ENCODE data around the gene SUN3. TPM values are rescaled to one million over a fixed set of nuclear protein-coding genes. Genes with fewer than 3 reads are reported as not detected.
A peak's percentile ranks its signal among the peaks of the same experiment; 100 is the strongest.

Gene SUN3, protein sequence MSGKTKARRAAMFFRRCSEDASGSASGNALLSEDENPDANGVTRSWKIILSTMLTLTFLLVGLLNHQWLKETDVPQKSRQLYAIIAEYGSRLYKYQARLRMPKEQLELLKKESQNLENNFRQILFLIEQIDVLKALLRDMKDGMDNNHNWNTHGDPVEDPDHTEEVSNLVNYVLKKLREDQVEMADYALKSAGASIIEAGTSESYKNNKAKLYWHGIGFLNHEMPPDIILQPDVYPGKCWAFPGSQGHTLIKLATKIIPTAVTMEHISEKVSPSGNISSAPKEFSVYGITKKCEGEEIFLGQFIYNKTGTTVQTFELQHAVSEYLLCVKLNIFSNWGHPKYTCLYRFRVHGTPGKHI
- total RNA-seq, result not detected in 2 replicates

DNA sequence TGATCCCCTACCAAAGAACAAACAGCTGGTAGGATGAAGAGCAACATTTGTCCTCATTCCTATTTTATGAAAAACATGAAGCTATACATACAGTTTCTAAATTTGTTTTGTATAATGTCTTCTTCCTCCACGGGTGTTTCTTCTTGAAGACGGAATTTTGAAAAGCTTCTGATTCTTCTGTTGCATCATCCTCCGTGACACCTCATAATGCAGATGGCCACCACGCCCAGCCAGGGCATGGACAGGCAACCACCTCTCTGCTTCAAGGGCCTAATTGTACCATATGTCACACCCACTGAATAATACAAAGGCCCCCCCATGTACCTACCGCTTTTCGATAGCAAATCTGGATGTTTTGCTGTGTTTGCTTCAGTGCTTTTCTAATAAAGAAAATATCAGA is at the start of gene SUN3:
Gene SUN3, minus strand, starts transcription at position 170 of the 400 bp plus-strand sequence. Its CDS starts 169 bp downstream, at position 1.
- no peak for DNase-seq (ENCODE audit: low read depth in 2 of 2)

DNA sequence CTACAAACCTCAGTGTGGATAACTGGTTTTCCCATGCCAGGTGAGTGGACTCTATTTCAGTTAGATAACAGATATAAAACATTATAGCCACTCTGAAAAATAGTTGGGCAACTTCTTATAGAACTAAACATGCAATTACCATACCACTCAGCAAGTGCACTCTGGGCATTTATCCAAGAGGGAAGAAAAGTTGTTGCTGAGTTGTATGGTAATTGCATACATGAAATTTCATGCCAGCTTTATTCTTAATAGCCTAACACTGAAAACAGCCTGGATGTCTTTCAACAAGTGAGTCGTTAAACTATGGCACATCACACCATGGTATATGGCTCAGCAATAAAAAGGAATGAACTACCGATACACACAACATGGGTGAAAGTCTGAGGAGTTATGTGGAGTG is 49.6 kb upstream of the SUN3 start:
- no peak for DNase-seq (ENCODE audit: low read depth in 2 of 2)

DNA sequence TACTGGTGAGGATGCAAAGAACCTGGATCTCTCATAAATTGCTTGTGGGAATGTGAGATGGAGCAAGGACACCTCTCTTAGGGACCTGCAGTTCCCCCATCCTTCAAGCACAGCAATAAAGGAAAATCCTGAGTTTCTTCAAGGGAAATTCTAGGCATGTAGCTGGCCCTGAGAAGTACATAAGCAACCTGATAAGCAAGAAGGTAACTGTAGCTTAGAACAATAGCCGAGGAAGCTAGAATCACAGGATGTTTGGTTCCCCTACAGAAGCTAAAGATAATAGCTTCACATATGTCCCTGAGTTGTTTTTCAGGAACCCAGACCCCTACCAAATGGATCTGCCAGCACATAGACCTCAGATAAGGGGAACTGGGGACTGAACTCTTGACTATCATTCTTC is 48.5 kb upstream of the SUN3 start:
- DNase-seq (ENCODE audit: low read depth in 2 of 2), result no peak

DNA sequence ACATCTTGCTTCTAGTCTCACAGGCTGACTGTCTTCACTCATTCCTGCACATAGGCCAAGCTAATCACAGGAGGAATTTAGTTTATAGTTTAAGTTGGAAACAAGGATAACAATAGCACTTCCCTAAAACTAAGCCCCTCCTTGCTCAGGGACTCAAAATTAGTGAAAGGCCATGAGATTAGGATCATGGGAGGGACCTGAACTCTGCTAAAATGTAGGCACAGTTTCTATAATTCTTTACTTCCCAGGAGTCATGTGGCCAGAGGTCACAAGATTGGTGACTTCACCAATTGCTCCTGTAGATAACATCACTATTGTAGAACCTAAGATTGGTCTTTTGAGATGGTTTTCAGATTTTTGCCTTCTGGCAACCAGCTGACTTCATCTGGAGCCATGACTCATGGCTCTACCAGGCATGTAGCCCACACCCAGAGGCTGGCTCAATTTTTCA is 45.3 kb upstream of the SUN3 start:
- DNase-seq (ENCODE audit: low read depth in 2 of 2), result no peak

DNA sequence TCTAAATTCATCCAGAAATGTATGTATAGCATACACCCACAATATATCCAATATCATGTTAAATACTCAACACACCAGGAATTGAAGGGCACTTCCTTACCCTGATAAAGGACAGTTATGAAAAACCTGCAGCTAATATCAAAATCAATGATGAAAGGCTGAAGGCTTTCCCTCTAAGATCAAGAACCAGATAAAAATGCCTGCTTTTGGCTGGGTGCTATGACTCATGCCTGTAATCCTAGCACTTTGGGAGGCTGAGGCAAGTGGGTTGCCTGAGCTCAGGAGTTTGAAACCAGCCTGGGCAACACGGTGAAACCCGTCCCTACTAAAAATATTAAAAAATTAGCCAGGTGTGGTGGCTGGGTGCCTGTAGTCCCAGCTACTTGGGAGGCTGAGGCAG is 38.6 kb upstream of the SUN3 start:
- no peak for DNase-seq (ENCODE audit: low read depth in 2 of 2)

DNA sequence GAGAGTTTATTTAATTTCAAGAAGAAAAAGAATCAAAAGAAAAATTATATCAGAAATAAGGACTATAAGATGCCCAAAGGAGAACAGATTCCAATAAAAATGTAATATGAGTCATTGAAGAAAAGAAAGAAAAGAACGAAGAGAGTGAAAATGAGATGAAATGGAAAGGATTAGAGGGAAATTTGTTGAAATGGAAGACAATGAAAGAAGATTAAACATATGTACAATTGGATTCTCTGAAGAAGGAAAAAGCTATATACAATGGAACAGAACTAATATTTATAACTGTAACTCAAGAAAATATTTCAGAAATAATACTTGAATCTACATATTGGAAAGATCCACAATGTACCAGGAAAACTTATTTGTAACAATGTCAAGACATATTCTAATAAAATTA is 35.1 kb upstream of the SUN3 start:
- no peak for DNase-seq (ENCODE audit: low read depth in 2 of 2)

DNA sequence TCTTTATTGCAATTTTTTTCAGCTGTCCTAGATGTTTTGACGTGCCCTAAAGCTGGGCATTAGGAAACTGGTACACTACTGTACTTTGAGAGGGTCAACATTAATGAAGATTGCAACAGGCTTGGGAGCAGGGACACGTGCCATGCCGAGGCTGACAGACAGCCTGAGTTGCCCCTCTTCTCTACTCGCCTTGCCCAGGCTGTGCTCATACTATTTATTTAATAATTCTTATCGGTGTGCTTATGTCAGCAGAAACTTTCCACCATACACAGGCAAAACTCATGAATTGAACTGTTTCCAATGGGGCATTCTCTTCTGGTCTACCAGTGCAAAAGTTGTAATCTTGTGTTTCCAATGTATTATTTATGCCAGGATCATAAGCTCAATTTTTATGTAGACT is 30.8 kb upstream of the SUN3 start:
- no peak for DNase-seq (ENCODE audit: low read depth in 2 of 2)

DNA sequence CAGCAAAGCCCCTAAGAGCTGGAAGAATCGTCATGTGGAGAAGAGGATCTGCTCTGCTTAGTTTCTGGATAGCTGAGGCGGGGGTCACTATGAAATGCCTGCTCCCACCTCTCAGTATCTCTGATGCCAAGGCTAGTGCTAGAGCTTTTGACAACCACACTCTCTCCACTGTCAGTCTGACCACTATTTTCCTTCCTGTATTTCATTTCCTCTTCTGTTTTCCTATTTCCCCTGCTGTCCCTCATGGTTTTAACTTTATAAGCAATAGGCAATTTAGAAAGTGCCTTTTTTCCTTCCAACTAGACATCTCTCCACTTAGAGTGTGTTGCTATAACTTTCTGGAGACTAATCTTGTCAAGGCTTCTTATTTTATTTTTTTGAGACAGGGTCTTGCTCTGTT is 30.1 kb upstream of the SUN3 start:
- no peak for DNase-seq (ENCODE audit: low read depth in 2 of 2)

DNA sequence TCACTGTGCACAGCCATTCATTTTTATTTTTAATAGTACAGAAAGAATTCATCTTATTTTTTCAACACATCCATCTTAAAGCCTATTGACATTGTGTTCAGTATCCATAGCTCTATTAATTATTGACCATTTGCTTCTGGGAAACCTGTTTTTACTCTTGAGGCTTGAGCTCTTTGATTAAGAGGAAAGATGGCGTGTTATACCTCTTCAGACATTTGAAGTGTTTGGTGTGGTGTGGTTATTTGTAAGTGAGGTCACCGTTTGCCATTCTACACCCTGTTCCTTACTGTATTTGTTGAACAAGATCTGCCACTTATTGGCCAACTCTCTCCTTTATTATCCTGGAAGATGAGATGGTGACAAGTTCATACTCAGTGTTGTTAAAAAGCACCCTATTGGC is 24.8 kb upstream of the SUN3 start:
- no peak for DNase-seq (ENCODE audit: low read depth in 2 of 2)

DNA sequence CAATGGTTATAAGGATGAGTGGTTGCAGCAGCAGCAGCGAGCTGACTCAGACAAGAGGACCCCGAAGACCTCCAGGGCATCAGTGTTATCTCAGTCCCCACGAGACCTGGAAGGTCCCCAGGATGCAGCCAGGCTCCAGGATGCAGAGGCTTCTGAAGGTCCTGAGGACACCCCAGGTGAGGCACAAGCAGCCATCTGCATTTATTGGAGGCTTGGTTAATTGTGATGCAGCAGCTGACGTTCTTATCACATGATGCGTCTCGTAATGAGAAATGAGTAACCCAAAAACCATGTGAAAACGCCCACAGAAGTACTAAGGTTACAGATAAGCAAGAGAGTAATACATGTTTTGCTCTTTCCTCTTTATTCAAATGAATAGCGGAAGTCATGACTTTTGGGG is 23.8 kb upstream of the SUN3 start:
- DNase-seq (ENCODE audit: low read depth in 2 of 2), result no peak

DNA sequence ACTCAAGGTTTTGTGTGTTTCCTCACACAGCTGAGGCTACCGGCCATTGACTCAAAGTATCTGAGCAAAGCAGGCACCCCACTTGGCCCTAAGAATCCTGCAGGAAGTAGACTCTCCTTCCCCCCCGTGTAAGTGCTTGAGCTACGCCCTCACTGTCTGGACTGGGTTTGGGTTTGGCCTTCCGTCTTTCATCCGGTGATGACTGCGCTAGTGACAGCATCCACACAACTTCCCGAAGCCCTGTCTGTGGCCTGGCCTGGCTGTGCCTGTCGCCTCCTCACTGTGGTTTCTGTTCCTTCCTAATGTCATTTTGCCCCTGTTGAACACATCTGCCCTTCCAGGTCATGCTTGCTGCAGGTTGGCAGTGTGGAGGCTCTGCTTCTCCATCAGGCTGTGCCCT is 20.9 kb upstream of the SUN3 start:
- DNase-seq (ENCODE audit: low read depth in 2 of 2), result no peak

DNA sequence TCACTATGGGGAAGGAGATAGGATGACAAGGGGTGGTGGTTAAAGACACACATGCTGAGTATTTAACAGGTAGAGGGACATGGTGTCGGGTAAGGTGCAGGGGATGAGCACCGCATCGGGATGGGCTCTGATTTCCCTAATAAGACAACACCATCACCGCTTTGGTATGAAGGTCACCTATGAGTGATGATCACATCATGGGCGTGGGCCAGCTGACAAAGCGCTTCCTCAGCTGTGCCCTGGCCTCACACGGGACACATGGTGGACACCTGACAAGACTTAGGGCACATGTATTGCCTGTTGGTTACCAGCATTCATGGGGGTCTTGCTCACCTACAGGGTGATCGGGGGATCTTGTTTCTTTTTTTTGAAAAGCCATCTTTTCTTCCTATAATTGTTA is 19.2 kb upstream of the SUN3 start:
- no peak for DNase-seq (ENCODE audit: low read depth in 2 of 2)

DNA sequence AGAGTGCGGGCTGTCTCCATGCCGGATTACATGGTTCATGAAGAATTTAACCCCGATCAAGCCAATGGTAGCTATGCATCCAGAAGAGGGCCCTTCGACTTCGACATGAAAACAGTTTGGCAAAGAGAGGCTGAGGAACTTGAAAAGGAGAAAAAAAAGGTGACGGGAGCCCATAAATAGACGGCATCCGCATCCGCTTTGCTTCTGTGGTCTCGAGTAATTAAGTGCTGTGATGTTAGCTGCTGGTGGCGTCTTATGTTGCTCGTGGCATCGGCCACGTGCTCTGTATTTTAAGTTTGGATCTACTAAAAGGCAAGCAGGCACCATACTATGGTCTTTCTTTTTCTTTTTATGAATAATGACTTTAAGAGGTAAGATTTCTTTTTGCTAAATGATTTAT is 17.6 kb upstream of the SUN3 start:
- DNase-seq (ENCODE audit: low read depth in 2 of 2), result no peak

DNA sequence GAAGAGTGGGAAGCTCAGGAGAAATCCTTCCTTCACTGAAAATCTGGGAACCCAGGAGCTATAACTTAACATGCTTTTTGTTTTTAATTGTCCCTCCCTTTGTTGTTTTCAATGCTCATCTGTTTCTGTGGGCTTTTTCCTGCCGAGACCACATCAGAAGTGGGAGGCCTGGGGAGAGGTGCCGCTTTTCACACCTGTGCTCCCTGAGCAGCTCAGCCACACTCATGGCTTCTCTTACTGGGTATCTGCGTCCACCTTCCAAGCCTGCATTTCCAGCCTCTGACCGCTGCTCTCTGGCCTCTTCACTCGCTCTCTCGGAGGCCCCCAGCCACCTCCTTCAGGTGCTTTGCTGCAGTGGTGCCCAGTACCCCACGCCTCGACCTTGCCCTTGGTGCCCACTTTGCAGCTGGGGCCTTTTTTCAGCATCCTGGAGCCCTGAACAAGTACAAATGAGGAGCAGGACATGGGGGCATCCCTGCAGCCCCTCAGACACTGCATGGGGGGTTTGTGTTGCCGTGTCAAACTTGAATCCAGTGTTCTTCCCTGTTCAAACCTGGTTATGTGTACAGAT is 16.4 kb upstream of the SUN3 start:
- DNase-seq (ENCODE audit: low read depth in 2 of 2), result no peak

DNA sequence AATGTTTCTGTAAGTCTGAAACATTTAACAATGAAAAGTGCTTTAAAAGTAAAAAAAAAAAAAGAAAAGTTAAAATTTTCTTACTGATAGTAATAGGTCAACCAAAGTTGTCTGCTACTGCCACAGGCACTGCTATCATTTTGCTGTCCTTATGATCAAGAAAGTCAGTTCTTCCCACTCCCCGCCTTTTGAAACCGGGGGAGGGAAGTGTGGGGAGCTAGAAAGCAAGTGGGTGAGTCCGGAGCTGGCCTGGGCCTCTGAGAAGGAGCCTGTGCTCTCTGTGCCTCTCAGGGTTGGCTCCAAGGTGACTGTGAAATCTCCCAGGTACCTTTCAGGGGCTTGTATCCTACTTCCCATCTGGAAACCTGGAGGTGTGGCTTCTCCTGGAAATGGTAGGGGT is 13.7 kb upstream of the SUN3 start:
- no peak for DNase-seq (ENCODE audit: low read depth in 2 of 2)

DNA sequence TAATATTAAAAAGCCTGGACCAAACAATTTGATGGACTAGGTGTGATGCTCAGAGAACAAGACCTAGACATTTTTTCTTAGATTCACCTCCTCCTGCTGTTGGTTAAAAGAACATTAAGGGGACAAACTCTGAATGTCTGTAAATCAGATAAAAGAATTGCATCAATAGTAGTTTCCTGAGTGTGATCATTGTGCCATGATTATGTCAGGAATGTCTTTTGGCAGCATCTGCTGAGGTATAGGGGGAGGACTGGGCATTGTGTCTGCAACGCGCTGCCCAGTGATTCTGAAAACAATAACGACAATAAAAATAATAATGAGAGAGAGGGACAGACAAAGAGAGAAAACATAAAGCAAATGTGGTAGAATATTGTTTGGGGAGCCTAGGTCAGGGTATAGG is 13.3 kb upstream of the SUN3 start:
- peak; percentile 33 to 67 for DNase-seq (ENCODE audit: low read depth in 2 of 2)

DNA sequence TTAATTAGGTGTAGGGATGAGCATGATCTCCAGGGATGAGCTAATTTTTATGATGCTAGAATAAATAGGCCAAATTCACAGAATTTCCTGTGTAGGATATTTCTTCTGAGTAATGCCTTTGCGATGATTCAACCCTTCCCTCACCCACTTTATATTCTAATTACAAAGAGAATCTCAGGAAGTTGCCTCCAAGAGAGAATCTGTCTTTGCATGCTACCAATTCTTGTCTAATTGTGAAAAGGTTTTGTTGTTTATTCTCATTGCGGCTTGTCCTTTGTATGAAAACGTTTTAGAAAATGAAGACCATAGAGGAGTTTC is 12.7 kb upstream of the SUN3 start:
- DNase-seq (ENCODE audit: low read depth in 2 of 2), result peak in 1 of 2 donors; percentile 50

DNA sequence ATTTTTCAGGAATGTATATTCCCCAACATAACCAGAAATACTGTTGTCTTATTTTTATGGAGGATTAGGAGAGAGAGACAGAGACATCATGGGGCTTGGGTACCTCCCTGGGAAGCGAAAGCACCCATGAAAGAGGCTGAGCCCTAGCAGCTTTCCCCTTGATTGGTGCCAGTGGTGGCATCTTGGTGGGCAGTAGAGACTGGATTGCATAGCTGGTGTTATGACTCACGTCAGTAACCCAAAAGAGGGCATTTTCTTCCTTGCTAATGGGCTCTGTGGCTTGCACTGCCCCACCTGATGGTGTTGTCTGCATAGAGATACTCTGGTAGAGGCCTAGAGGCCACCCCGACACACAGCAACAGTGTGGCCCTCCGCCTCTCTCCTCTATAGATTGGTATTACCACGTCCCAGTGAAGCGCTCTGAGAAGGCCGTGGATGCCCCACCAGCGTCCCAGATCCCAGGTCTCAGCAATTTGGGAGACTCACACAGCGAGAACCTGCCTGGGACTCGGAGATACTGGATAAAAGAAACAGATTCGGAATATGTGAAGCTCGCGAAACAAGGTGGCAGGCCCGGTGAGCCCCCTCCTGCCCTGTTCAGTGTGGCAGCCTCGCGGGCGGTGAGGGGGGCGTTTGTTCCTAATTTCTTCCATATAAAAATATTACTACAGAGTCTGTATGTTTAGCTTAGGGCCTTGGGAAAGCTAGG is 12.2 kb upstream of the SUN3 start:
- DNase-seq (ENCODE audit: low read depth in 2 of 2), result no peak

DNA sequence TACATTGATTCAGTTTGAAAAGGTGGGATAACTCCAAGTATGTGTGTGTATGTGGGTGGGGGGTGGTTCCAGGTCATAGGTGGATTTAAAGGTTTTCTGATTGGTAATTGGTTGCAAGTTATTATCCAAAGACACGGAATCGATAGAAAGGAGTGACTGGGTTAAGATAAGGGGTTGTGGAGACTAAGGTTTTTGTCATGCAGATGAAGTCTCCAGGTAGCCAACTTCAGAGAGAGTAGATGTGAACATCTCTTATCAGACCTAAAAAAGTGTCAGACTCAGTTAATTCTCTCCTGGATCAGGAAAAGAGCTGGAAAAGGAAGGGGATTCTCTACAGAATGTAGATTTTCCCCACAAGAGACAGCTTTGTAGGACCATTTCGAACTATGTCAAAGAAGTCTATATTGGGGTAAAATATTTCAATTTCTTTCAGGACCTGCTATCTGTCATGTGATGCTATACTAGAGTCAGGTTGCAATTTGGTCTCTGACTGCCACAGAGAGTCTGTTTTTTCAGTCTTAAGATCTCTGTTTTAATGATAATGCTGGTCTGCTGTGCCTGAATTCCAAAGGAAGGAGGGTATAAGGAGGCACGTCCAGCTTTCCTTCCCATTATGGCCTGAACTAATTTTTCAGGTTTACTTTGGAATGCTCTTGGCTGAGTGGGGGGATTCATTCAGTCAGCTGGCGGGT is 10.1 kb upstream of the SUN3 start:
- no peak for DNase-seq (ENCODE audit: low read depth in 2 of 2)

DNA sequence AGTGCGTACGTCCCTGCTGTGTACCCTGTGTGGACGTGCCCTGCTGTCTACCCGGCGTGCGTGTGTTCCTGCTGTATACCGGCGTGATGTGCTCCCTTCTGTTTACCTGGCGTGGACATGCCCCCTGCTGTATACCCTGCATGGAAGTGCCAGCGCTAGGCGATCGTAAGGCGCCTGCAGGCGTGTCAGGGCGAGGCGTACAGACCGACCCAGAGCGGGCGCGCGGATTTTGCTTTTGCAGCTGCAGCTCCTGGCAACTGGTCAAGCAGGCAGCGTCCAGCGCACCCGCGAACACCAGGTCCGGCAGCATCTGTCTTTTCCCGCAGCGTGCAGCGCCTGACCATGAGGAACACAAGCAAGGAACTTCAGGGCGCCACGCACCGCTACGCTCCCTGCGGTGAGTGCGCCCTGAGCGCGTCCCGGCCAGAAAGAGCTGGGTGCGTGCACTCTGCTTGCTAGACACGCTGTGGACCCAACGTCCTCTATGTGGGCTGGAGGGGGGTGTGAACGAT is 7.1 kb upstream of the SUN3 start:
- peak in 1 of 2 donors; percentile 54 for DNase-seq (ENCODE audit: low read depth in 2 of 2)

DNA sequence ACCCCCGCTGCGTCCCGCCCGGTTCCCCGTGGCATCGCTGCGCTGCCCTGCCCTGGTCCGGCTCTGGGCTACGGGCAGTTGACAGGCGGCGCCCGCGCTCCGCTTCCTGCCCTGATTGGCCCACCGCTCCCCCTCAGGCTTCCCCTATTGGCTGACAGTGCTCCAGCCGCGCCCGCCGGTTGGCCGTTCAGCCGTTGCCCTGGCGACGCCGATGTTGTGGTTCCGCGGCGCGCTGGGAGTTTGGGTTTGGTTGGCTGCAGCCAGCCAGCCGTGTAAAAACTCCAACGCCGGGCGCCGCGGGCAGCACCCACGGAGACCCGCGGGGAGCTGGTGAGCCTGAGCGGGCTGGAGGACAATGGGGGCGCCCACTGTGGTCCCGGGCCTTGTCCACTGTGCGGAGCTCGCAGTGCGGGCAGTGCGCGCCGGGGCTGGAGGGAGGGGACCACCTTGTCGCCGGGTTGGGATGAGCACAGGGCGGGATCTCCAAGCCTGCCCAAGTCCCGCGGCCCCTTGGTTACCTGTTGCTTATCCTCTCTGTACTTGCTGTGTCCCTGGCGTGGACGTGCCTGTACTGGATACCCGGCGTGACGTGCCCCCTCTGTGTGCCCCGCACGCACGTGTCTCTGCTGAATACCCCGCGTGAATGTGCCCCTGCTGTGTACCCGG is 6.5 kb upstream of the SUN3 start, which contains the start of gene C7orf57:
Gene C7orf57, plus strand, starts transcription at position 243 of the 666 bp plus-strand sequence. CDS start 766 bp downstream, outside the sequence.
- peak; percentile 76 to 94 for DNase-seq (ENCODE audit: low read depth in 2 of 2)

Data from dermis microvascular lymphatic vessel endothelial cell (primary cell).